ENCODE data around the gene SYCP2L.
"Not testable (repeated sequence)": the region's sequence is repeated elsewhere in the genome, so short reads cannot be mapped to it uniquely, and the experiment has no call there.

SYCP2L gene

GRCh38 chr6:10882253-10882630, 4.6 kb upstream of the SYCP2L start:
- not testable (repeated sequence) for DNase-seq

GRCh38 chr6:10882657-10883171, 4.1 kb upstream of the SYCP2L start:
- DNase-seq, result no peak

- DNase-seq, result no peak
Observed at GRCh38 chr6:10883312-10884244, 3.3 kb upstream of the SYCP2L start.

GRCh38 chr6:10884245-10884972, 2.4 kb upstream of the SYCP2L start:
- no peak for DNase-seq

GRCh38 chr6:10886365-10886690, 524 bp upstream of the SYCP2L start:
- not testable (repeated sequence) for DNase-seq

- no peak for DNase-seq
Observed at GRCh38 chr6:10890151-10890550, 3.3 kb downstream of the SYCP2L start.

GRCh38 chr6:10891960-10892359, 5.1 kb downstream of the SYCP2L start:
- no peak for DNase-seq

- DNase-seq, result no peak
Observed at GRCh38 chr6:10894958-10895357, 8.1 kb downstream of the SYCP2L start.

GRCh38 chr6:10896691-10897090, 9.8 kb downstream of the SYCP2L start:
- no peak for DNase-seq

- DNase-seq, result no peak
Observed at GRCh38 chr6:10901770-10902169, 14.9 kb downstream of the SYCP2L start.

- no peak for DNase-seq
Observed at GRCh38 chr6:10904015-10904414, 17.2 kb downstream of the SYCP2L start.

- no peak for DNase-seq
Observed at GRCh38 chr6:10908228-10908627, 21.4 kb downstream of the SYCP2L start.

GRCh38 chr6:10919520-10919919, 32.7 kb downstream of the SYCP2L start:
- not testable (repeated sequence) for DNase-seq

GRCh38 chr6:10933126-10933525, 46.3 kb downstream of the SYCP2L start:
- no peak for DNase-seq

- DNase-seq, result no peak
Observed at GRCh38 chr6:10939840-10940239, 53.0 kb downstream of the SYCP2L start.

- no peak for DNase-seq
Observed at GRCh38 chr6:10945845-10946244, 59.0 kb downstream of the SYCP2L start.

- no peak for DNase-seq
Observed at GRCh38 chr6:10947966-10948365, 61.1 kb downstream of the SYCP2L start.

- no peak for DNase-seq
Observed at GRCh38 chr6:10949579-10950490, 63.0 kb downstream of the SYCP2L start.

GRCh38 chr6:10951675-10952282, 64.9 kb downstream of the SYCP2L start:
- no peak for DNase-seq

GRCh38 chr6:10954590-10955010, 67.7 kb downstream of the SYCP2L start:
- DNase-seq, result peak; percentile 10

GRCh38 chr6:10956776-10957175, 69.9 kb downstream of the SYCP2L start:
- no peak for DNase-seq

- no peak for DNase-seq
Observed at GRCh38 chr6:10957414-10957886, 70.6 kb downstream of the SYCP2L start.
